Embryonic facial prominence (tissue), 1 donor: ENCODE measurements around the gene KITLG.
"Not testable (repeated sequence)": the region's sequence is repeated elsewhere in the genome, so short reads cannot be mapped to it uniquely, and the experiment has no call there.

Experiments used
- DNase-seq: peaks from one replicate; pipeline ENCODE4 v3.0.0-alpha.2; 2016; ENCODE audit errors: extremely low spot score

The KITLG gene

DNA sequence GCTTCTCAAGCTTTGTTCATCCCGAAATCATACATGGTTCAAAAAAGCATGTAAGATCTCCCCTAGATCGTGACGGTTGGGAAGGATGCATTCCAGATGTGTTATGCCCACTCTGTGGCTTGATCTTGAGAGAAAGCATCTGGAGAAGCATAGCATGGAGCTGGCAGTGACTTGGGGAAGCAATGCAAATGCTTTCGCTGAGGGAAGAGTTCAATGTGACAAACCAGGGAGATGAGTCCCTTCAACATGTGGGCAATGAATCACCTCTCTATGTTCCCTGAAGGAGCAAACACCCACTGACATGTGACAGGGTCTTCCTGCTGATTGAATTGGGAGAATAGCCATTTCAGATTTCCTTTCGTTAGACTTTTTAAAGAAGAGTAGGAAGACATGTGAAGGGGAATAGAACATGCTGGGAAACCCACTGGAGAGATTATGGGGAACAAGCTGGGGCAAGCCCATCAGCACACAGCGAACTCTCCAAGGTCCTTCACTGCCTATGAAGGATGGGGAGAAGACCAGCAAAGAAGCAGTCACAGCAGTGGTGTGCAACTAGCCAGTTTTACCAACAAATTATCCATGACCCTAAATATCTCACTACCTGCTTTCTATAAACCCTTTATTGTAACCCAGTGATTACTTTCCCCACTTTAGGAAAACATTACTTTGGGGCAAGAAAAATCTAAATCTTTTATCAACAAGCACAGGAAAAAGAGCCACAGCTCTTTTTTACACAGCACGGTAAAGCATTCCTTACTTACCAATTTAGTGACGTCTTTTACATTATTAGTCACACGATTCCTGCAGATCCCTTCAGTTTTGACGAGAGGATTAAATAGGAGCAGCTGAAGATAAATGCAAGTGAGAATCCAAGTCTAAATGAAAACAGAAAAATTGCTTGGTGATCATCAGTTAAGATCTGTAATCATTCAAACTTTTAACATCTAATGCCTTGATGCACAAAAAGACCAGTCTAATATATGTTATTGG is 35.0 kb downstream of the KITLG start:
- DNase-seq = no peak

DNA sequence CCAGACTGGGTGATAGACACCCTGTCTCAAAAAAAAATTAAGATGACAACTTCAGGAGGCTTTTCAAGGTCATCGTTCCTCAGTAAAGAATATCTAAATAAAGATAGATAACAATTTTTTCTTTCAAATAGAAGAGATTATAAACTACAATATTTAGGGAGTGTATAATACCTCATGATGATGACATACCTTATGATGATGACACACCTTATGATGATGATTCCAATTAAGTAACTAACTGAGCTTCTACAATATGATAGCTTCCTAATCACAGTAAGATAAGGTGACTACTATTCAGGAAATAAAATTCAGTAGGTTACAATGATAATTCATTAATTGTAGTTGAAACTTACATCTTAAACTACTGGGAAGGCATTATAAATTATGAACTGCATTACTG is 40.4 kb downstream of the KITLG start:
- DNase-seq = no peak

DNA sequence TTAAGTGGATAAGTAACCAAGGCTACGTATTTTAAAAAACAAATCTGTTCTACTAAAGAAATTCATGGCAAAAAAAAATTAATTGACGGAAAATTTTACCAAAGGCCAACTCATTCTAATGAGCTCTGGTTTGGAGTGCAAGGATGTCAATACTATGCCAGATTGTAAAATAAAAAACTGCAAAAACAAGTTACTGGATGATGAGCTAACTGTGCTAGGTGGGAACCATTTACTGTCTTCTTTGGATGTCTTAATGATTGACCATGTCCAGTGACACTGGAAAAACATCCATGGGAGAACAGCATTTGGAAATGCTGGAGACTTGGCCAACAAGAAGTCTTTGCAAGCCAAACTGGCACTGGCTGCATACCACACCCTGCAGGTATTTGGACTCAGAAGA is 41.6 kb downstream of the KITLG start:
- DNase-seq = no peak

DNA sequence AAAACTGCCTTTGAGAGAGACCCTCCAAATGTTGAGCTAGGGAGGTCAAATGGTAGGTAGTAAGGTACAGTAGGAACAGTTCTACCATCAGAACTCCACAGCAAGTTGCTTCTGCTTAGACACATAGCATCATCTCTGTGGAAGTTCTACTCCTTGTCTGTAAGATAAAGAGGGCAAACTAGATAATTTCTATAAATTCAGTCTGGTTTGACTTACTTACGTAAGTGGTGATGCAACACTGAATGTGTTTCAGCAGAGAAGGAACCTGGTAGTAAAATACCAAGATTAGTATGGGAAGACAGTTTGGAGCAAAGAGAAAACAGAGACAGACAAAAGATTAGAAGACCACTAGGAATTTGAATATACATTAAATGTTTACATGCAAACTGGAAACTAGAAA is 42.0 kb downstream of the KITLG start:
- DNase-seq = no peak

DNA sequence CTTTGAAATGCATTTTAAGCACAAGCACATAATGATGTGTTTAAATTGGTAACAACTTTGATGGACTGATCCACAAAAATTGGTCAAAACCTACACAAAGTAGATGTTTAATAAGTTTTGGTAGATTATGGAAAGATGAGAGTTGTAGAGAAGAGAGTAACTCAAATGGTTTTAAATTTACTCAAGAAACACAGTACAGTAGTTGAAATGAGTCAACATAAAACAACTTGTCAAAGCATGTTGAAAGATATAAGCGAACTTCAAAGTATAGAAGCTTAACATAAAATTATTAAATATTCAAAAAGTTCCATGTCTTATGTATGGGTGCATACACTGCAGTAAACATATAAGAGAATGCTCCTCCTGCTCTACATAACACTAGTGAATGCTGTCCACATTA is 49.4 kb downstream of the KITLG start:
- no peak for DNase-seq

DNA sequence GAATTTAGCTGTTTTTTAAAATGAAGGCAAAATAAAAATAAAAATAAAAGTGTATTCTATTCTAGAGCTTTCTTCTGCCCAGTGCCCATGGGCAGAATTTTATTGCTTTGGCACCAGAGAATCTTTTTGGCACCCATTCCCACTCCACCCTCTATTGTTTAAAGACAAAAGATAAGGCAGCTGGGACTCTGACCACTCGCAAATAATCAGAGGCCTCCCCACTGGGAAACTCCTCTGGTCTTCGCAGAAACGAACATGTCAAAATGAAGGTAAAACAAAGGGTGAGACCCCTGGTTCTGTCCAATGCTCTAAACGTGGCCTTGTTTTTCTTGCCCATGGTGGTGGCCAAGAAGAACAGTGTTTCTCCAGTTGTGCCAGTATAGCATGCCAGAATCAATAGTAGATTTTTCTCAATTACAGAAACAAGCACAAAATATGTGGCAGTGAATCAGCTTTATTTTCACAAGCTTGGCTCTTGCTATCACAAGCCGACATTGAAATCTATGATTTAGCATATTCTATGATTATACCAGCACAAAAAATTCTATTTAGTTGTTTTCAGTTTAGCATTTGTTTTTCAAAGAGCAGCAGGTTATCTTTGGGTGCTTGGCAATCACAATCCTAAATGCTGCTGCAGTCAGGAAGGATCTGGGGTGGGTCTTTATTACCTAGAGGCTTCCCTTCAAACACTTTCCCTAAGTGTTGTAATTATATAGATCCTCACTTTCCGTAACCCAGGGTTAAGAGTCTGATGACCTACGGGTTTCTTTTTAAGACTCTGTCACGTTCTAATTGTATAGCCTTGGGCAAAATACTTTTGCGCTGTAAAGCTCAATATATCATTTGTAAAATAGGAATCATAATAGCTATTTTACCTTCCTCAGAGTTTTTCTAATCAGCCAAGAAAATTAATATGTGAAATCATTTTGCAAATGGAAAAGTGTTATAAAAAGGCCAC is 50.5 kb downstream of the KITLG start:
- DNase-seq = no peak

DNA sequence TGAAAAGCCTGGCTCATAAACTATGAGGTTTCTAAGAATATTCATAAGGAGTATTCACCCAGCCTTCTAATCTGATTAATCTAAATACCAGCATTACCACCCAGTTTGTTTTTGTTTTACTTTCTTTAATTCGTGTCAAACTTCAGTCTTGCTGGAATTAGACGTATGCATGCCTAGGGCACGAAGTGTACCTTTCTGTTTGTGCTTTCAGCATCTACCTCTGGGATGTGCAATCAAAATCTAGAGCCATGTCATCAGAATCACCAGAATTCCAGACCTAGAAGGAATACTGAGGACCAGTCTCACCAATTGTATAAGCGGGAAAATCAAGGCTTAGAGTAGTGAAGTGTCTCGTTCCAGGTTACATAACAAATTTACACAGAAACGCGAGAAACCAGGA is 57.3 kb downstream of the KITLG start:
- DNase-seq = no peak

DNA sequence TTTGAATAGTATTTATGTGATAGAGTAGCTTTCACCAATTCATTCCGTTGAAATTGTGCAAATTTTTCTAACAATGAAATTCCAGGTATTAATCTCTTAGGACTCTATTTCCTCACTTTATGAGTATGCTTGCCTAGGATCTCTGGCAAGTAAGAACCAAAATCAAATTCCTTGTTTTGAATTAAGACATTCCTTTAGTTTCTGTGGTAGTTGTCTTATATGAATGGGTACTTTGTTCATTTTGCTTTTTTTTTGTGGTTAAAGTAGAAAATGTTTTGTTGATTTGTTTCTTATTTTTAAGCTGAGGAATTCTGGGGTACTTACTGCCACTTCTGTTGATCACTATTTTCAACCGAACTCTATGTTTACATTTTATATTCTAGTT is 59.8 kb downstream of the KITLG start:
- no peak for DNase-seq

DNA sequence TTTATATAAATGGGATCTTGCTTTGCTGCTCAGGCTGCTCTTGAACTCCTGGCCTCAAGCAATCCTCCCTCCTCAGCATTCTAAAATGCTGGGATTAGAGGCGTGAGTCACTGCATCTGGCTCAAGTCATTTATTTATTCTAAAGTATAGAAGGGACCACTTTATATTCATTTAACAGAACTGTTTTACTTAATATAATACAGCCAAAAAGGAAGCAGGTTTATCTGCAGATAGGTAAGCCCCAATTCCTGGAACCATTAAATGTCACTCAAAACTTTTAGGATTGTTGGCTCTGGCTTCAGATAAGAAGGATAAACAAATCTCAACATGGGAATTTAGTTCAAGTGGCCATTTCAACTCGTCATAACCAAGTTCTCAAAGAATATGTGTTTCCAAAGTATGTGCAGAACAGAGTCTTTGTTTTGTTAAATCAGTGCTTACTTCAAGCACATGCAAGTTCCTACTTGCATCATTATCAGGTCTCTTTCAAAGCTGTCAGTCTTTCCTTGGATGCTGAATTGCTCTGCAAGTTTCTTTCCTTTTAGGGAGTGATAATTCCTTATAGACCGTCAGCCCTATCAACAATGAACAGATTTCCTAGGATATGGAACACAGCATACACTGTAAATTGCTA is 60.4 kb downstream of the KITLG start:
- DNase-seq = no peak

DNA sequence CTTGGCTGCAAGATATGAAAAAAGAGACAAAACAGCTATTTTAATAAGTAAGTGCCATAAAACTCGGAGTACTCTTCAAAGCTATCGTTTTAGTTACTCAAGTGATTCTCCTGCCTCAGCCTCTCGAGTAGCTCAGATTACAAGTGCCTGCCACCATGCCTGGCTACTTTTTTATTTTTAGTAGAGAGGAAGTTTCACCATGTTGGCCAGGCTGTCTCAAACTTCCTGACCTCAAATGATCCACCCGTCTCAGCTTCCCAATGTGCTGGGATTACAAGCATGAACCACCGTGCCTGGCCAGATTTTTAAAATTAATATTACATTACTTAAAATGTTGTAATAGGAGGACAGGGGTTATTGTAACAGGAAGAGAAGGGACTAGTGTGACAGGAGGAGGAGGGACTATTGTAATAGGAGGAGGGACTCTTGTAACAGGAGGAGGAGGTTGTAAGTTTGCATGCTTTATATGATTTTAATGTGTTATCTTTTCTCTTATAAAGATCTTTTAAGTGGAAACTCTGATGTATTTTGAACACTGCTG is 61.3 kb downstream of the KITLG start:
- DNase-seq = no peak

DNA sequence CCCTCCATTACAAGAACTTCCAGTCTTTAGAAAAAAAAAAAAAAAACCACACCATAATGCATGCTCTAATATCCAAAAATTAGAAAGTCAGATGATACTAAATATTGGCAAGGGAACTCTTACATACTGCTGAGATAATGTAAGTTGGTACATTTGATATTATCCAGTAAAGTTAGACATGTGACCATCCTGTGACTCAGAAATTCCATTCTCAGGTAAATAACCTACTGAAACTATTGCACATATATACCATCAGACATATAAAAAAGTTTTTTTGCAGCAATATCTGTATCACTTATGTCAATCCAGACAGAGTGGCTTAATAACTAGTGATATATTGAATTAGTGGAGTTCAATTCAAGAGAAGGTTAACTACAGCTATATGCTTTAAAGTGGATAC is 63.5 kb downstream of the KITLG start:
- DNase-seq = no peak

DNA sequence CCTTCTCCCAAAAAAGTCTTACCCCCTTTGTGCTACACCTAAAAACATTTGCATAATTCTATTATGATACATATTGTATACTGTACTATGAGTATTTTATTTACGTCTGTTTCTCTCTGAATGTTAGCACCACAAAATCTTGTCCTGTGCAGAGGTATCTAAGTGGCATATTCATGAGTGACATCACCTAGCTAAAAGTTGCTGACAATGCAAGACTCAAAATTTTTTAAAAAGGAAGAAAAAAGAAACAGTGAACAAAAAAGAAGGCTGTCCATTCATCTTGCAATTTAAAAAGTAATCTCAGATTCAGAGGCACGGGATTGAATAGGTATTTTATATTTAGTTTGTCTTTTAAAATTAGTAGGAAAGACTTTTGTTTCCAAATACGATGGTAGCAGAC is 69.4 kb downstream of the KITLG start:
- no peak for DNase-seq

DNA sequence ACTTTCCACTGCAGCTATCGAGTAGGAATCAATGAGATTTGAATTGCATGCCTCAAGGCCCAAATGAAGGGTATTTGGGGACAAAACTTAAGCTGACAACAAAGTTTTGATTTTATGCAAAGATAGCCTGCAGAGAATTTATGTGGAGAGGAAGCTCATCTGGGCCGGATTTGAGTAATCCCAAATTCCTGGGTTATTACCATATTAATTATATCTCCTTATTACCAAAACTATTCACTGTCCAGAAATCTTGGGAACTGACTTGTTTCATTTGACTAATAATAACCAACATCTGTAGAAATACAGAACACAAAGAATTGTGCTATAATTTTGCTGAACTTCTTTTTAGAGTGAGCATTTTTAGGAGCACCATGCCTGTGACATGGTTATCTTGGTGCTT is 70.4 kb downstream of the KITLG start:
- no peak for DNase-seq

DNA sequence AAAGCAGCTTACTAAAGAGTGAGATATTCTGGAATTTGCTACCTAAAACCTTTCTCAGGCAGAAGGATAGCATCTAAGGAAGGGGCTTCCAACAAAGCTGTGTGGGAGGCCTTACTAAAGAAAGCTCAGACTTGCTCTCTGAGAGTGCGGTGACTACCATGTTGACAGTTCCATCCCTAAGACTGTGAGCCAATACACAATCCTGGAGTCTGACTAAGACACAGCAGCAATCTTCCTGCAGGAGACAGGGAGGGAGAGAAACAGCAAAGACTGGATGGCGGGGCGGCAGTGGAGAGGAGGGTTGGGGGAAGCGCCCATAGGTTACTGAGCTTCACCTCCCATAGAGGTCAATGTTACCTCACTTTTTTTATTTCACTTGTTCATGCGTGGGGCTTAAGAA is 70.9 kb downstream of the KITLG start:
- no peak for DNase-seq

DNA sequence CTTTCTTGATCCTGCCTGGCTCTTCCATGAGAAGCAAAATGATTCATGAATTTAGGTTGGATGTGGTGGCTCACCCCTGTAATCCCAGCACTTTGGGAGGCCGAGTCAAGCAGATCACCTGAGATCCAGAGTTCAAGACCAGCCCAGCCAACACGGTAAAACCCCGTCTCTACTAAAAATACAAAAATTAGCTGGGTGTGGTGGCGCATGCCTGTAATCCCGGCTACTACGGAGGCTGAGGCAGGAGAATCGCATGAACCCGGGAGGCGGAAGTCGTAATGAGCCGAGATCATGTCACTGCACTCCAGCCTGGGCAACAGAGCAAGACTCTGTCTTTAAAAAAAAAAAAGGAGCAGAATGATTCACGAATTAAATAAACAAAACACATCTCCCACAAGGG is 72.4 kb downstream of the KITLG start:
- DNase-seq = not testable (repeated sequence)

DNA sequence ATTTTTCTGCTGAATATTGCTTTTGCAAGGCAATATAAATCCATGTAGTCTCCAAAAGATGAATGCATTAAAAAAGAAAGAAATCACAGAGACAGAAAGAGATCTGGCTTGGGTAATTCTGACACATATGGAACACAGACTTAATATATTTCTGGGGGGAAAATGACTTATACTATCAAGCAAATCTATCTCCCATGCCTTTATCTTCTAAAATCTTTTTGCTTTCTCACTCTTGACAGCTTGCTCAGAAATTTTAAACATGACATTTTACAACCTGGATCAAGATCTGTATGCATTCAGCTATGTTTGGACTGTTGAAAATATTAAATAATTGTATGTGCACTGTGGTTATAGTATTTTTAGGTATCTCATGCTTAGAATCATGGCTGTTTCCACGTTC is 73.0 kb downstream of the KITLG start:
- no peak for DNase-seq

DNA sequence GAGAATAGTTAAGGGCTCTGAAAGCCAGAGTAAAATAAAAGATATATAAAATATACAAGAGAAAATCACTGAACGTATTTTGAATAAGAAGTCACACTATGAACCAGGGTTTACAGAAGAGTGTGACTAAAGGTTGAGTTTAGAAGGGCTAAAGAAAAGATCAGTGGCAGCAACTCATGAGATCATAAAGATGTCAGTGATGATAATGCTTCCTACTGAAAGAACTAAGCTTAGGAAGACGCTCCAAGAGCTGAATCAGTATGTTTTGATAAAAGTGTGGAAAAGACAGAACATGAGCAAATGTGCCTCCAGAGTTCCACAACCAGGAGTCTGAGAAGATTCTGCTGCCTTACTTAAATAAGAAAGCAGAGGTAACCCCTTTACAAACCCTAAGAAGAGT is 74.6 kb downstream of the KITLG start:
- DNase-seq = no peak

DNA sequence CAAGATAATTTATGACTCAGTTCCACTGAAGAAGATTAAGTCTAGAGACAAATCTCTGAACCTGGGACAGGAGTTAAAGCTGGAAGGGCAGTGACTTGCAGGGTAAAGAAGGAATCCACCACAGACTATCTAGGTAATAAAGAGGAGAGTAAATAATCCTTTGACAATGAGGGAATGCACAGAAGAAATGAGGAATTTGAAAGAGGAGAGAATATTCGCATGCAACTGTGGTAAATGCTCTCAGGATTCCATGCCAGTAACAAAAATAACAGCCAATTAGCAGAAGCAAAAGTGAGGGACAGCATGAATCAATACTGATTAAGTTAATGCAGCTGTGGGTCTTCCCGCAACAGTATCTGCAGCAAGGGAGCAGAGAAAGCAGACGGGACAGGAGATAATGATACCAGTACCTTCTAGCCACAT is 77.0 kb downstream of the KITLG start:
- DNase-seq = no peak

DNA sequence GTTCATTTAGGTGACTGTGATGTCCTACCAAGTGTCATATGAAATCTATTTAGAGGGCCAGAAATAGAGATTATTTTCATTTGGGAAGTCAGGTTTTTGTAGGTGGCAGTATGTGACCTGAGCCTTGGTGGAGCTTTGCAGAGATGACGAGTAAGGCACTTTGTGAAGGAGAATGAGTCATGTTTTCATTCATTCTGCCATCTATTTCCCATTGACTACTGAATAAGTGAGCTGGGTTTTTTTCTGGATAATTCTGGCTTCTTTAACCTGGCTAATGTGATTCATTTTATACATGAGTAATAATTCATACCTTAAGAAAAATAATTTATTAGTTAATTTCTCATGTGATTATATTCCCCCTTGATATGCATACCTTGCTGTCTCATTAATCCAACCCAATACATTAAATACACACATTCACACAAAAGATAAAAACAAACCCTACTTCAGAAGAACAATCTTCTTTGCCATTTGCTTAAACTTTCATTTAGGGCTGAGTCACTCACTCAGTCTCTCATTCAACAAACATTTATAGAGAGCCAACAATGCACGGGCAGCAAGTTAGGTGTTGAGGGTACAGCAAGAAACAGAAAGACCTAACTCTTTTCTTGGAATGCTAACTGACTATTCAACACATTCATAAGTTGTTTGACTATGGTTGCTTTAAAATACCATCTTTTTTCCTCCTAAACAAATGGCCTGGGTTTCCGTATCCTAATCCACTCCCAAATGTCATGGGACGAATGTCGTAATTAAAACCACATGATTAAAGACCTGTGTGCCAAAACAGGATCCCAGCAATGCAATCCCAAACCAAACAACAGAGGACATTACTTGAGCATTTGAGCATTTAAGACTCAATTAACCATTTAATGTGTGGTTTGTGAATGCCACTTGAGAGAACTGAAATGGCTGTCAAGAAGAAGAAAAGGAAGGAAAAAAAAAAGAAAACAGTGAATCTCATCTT is 78.0 kb downstream of the KITLG start:
- DNase-seq = no peak

DNA sequence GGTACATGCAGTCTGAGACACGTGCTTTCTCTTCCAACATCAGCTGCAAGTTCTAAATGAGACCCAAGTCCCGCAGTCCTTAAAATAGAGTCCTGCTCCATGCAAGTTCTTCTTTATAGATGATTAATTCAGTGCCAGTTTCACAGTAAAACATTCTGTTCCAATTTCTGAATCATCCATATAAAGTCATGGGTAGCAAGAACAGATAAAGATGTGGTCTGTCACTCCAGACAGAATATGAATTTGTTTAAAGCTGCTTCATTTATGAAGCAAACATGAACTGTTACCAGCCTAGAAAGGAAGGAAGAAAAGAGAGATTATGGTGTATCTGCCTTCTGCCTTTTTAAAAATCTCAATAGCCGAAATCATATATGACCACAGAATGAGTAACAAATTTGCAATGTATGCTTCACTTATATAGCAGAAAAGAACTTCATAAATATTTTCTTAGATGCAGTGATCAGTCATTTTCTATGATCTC is 83.3 kb downstream of the KITLG start:
- DNase-seq = no peak

DNA sequence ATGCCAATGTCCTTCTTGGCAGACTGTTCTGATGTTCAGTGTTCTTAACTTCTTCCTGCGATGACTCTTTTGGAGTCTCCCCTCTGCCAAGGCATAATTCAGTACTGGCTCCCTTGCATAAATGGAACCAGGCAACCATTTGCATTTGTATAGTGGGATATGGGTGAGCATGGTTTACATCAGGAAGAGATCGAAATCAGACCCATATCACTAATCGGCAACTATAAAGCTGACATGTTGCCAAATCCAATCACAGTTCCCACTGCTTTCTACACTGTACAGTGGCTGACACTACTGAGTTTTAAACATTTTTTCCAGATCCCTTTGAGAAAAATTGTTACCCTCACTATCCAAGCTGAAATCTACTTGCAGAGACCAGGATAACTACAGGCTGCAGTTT is 83.8 kb downstream of the KITLG start:
- no peak for DNase-seq
